DOHH2 (cell line): Measurements from ENCODE around the gene BNC2.

Experiments
- H3F3A ChIP-seq: fragments of 200-600 bp; sonication (generic), shearing (Covaris generic); 2 replicates; pipeline ENCODE4 v1.6.0; 2016; ENCODE audit warnings: antibody characterized with exemption, mild to moderate bottlenecking; ENCODE audit not compliant: control insufficient read depth, insufficient read depth
- H3K27ac ChIP-seq: fragments of 200-600 bp; sonication (generic); 2 replicates; pipeline ENCODE4 v1.5.1; 2014; ENCODE audit warnings: low read depth, mild to moderate bottlenecking, low read length, moderate library complexity
- H3K27me3 ChIP-seq: fragments of 200-600 bp; sonication (generic); 2 replicates; pipeline ENCODE4 v1.6.1; 2014; ENCODE audit warnings: mild to moderate bottlenecking, low read length, mixed read lengths; ENCODE audit not compliant: control insufficient read depth
- H3K36me3 ChIP-seq: fragments of 200-600 bp; sonication (generic); 2 replicates; pipeline ENCODE4 v1.6.1; 2014; ENCODE audit warnings: mild to moderate bottlenecking, low read length, moderate library complexity, mixed read lengths; ENCODE audit not compliant: control insufficient read depth
- H3K4me1 ChIP-seq: fragments of 200-600 bp; sonication (generic); 2 replicates; pipeline ENCODE4 v1.6.1; 2014; ENCODE audit warnings: mild to moderate bottlenecking, low read length, mixed read lengths; ENCODE audit not compliant: control insufficient read depth
- H3K4me2 ChIP-seq: fragments of 200-600 bp; sonication (generic); 2 replicates; pipeline ENCODE4 v1.6.0; 2014; ENCODE audit warnings: mild to moderate bottlenecking, low read length, moderate library complexity
- H3K4me3 ChIP-seq: fragments of 200-600 bp; sonication (generic); 2 replicates; pipeline ENCODE4 v1.5.1; 2014; ENCODE audit warnings: mild to moderate bottlenecking, low read length, mixed read lengths
- H3K79me2 ChIP-seq: fragments of 200-600 bp; sonication (generic); 2 replicates; pipeline ENCODE4 v1.6.1; 2014; ENCODE audit warnings: mild to moderate bottlenecking, low read length, mixed read lengths; ENCODE audit not compliant: control insufficient read depth
- H3K9me2 ChIP-seq: fragments of 200-600 bp; sonication (generic); replicated peaks from 2 replicates; pipeline ENCODE4 v1.6.1; 2014; ENCODE audit warnings: mild to moderate bottlenecking, low read length, mixed read lengths; ENCODE audit not compliant: control insufficient read depth
- H3K9me3 ChIP-seq: fragments of 200-600 bp; sonication (generic); 2 replicates; pipeline ENCODE4 v1.6.1; 2014; ENCODE audit warnings: antibody characterized with exemption, low read length, mixed read lengths; ENCODE audit not compliant: control insufficient read depth, insufficient read depth
- H4K20me1 ChIP-seq: fragments of 200-600 bp; sonication (generic); 2 replicates; pipeline ENCODE4 v1.6.0; 2014; ENCODE audit warnings: low read depth, mild to moderate bottlenecking, antibody characterized with exemption, low read length, moderate library complexity; ENCODE audit not compliant: control insufficient read depth, insufficient read depth
- CTCF ChIP-seq: fragments of 200-600 bp; sonication (generic); IDR thresholded peaks from one replicate; pipeline ENCODE4 v1.5.1; 2014; ENCODE audit warnings: antibody characterized with exemption, mild to moderate bottlenecking, low read depth, low read length; ENCODE audit not compliant: poor library complexity, severe bottlenecking
- EZH2phosphoT487 ChIP-seq: fragments of 200-600 bp; sonication (generic); IDR thresholded peaks from 2 replicates; pipeline ENCODE4 v1.6.1; 2017; ENCODE audit warnings: borderline replicate concordance, mild to moderate bottlenecking, antibody characterized with exemption, low read length, moderate library complexity, mixed read lengths

The BNC2 gene

GRCh38 chr9:16637911-16638310 lies 232.6 kb downstream of the BNC2 start:
- Histone ChIP-seq H3F3A (no peaks in the 10 kb centered on the region), H3K79me2 (no peaks in the 10 kb centered on the region), H4K20me1 (no peaks in the 10 kb centered on the region), H3K9me3 (no peaks in the 10 kb centered on the region), H3K27ac (no peak overlapping the region), H3K4me1 (no peaks in the 10 kb centered on the region), H3K9me2 (no peaks in the 10 kb centered on the region), H3K36me3 (no peaks in the 10 kb centered on the region), H3K4me2 (no peak overlapping the region), H3K4me3 (no peak overlapping the region), H3K27me3 (no peaks in the 10 kb centered on the region)
- TF ChIP-seq EZH2phosphoT487 = no peak
- no peak for TF ChIP-seq CTCF

- H3K4me1 ChIP-seq = no peaks in the 10 kb centered on the region
- no peaks in the 10 kb centered on the region for H4K20me1 ChIP-seq
- no peaks in the 10 kb centered on the region for H3F3A ChIP-seq
- H3K9me2 ChIP-seq = no peaks in the 10 kb centered on the region
- TF ChIP-seq EZH2phosphoT487 (no peak), CTCF (no peak)
- H3K79me2 ChIP-seq = no peaks in the 10 kb centered on the region
- H3K27me3 ChIP-seq = no peaks in the 10 kb centered on the region
- H3K27ac ChIP-seq = no peak overlapping the region
- H3K36me3 ChIP-seq = no peaks in the 10 kb centered on the region
- no peaks in the 10 kb centered on the region for H3K9me3 ChIP-seq
- H3K4me2 ChIP-seq = no peak overlapping the region
- no peak overlapping the region for H3K4me3 ChIP-seq
Observed at GRCh38 chr9:16637218-16637617, 233.3 kb downstream of the BNC2 start.

GRCh38 chr9:16633794-16634193 lies 236.7 kb downstream of the BNC2 start:
- Histone ChIP-seq H3K27ac (no peak overlapping the region), H4K20me1 (no peaks in the 10 kb centered on the region), H3K27me3 (no peaks in the 10 kb centered on the region), H3K4me2 (no peak overlapping the region), H3K79me2 (no peaks in the 10 kb centered on the region), H3K4me1 (no peaks in the 10 kb centered on the region), H3F3A (no peaks in the 10 kb centered on the region), H3K9me3 (no peaks in the 10 kb centered on the region), H3K36me3 (no peaks in the 10 kb centered on the region), H3K9me2 (no peaks in the 10 kb centered on the region), H3K4me3 (no peak overlapping the region)
- TF ChIP-seq CTCF (no peak), EZH2phosphoT487 (no peak)

GRCh38 chr9:16628413-16628812 lies 242.1 kb downstream of the BNC2 start:
- no peaks in the 10 kb centered on the region for H3K27me3 ChIP-seq
- no peaks in the 10 kb centered on the region for H3K36me3 ChIP-seq
- H3K79me2 ChIP-seq = no peaks in the 10 kb centered on the region
- no peak for TF ChIP-seq CTCF
- TF ChIP-seq EZH2phosphoT487 = no peak
- no peak overlapping the region for H3K27ac ChIP-seq
- no peak overlapping the region for H3K4me3 ChIP-seq
- no peaks in the 10 kb centered on the region for H3K4me1 ChIP-seq
- H3K9me2 ChIP-seq = no peaks in the 10 kb centered on the region
- H3K4me2 ChIP-seq = no peak overlapping the region
- H4K20me1 ChIP-seq = no peaks in the 10 kb centered on the region
- no peaks in the 10 kb centered on the region for H3F3A ChIP-seq
- no peaks in the 10 kb centered on the region for H3K9me3 ChIP-seq
